C4-2B (cell line): ENCODE data around the gene TAS1R1.

Experiments used
- CTCF ChIP-seq: fragments of 450-650 bp; conservative IDR thresholded peaks from 2 replicates; pipeline ENCODE4 v1.5.1; 2017; ENCODE audit warnings: mild to moderate bottlenecking
- ZFX ChIP-seq: fragments of 450-650 bp; IDR thresholded peaks from 2 replicates; pipeline ENCODE4 v1.6.1; 2017

- TF ChIP-seq CTCF, result no peak
- TF ChIP-seq ZFX, result no peak
Measured at GRCh38 chr1:6513320-6513801, 41.7 kb upstream of the TAS1R1 start.
